Chondrocyte (in vitro differentiated cells): ENCODE data around the gene TRA2B. TPM values are rescaled to one million over a fixed set of nuclear protein-coding genes. Genes with fewer than 3 reads are reported as not detected.
"Not testable (repeated sequence)": the region's sequence is repeated elsewhere in the genome, so short reads cannot be mapped to it uniquely, and the experiment has no call there.

Experiments used
- DNase-seq: peaks from one replicate; pipeline ENCODE4 v3.0.0; 2021; ENCODE audit warnings: mixed read lengths, low spot score
- H3K27ac Mint-ChIP-seq: one replicate; pipeline ENCODE4 v1.8.0; 2021; ENCODE audit warnings: mild to moderate bottlenecking, moderate library complexity, mixed read lengths; ENCODE audit not compliant: unreplicated experiment
- H3K27me3 Mint-ChIP-seq: 2 replicates; pipeline ENCODE4 v1.8.0; 2021; ENCODE audit warnings: low read depth, mixed read lengths
- H3K36me3 Mint-ChIP-seq: 2 replicates; pipeline ENCODE4 v1.8.0; 2021; ENCODE audit warnings: low read depth, mixed read lengths
- H3K4me1 Mint-ChIP-seq: 2 replicates; pipeline ENCODE4 v1.8.0; 2021; ENCODE audit warnings: low read depth, mild to moderate bottlenecking, mixed read lengths
- H3K4me3 Mint-ChIP-seq: one replicate; pipeline ENCODE4 v1.8.0; 2021; ENCODE audit warnings: mild to moderate bottlenecking, moderate library complexity, mixed read lengths; ENCODE audit not compliant: unreplicated experiment
- H3K9me3 Mint-ChIP-seq: 2 replicates; pipeline ENCODE4 v1.8.0; 2021; ENCODE audit warnings: low read depth, mixed read lengths
- total RNA-seq: library from RNA; stranded (reverse); gene quantifications from 3 replicates; pipeline ENCODE4 v1.2.1, GENCODE V29; 2021
- TF ChIP-seq, protein P1 (sequence below): fragments of 200-600 bp; sonication (generic); IDR thresholded peaks from 2 replicates; pipeline ENCODE4 v1.5.0; 2021; ENCODE audit warnings: antibody characterized with exemption, mild to moderate bottlenecking, moderate library complexity

TRA2B gene
- total RNA-seq, 1 donor from 2014 or later = 85.8 TPM

- no peaks in the 10 kb centered on the region for H3K27me3 Mint-ChIP-seq
- H3K27ac Mint-ChIP-seq = peak overlapping the region; percentile 12
- H3K4me3 Mint-ChIP-seq = no peak overlapping the region
- DNase-seq = no peak
- H3K9me3 Mint-ChIP-seq = no peaks in the 10 kb centered on the region
- H3K36me3 Mint-ChIP-seq = peaks cover 35% of the 10 kb centered on the region
- TF ChIP-seq, protein P1, sequence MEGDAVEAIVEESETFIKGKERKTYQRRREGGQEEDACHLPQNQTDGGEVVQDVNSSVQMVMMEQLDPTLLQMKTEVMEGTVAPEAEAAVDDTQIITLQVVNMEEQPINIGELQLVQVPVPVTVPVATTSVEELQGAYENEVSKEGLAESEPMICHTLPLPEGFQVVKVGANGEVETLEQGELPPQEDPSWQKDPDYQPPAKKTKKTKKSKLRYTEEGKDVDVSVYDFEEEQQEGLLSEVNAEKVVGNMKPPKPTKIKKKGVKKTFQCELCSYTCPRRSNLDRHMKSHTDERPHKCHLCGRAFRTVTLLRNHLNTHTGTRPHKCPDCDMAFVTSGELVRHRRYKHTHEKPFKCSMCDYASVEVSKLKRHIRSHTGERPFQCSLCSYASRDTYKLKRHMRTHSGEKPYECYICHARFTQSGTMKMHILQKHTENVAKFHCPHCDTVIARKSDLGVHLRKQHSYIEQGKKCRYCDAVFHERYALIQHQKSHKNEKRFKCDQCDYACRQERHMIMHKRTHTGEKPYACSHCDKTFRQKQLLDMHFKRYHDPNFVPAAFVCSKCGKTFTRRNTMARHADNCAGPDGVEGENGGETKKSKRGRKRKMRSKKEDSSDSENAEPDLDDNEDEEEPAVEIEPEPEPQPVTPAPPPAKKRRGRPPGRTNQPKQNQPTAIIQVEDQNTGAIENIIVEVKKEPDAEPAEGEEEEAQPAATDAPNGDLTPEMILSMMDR = no peak
- H3K4me1 Mint-ChIP-seq = peaks cover 20% of the 10 kb centered on the region
These were observed 21.6 kb downstream of the TRA2B start for GRCh38 chr3:185916042-185916833.

DNA sequence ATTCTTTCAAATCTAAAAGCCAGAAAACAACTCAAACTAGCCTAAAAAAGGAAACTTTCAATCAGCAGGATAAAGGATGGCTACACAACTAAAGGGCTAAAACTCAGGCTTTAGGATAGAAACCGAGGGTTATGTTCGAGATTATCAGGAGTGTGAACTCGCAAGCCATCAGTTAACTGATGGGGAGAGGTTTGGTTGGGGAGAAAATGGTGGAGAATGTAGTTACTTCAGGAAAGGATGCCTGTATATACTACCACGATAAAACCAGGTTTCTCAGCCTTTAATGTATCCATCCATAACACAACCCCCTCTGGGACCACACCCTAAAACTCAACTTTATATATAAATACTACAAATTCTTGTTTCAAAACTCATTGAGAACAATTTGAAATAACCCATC, 22.2 kb downstream of the TRA2B start:
- Mint-ChIP-seq H3K36me3 (peaks cover 32% of the 10 kb centered on the region), H3K4me3 (no peak overlapping the region), H3K27me3 (no peaks in the 10 kb centered on the region), H3K9me3 (no peaks in the 10 kb centered on the region), H3K4me1 (peaks cover 20% of the 10 kb centered on the region), H3K27ac (peak overlapping the region; percentile 60)
- no peak for DNase-seq
- TF ChIP-seq, protein P1 = no peak

DNA sequence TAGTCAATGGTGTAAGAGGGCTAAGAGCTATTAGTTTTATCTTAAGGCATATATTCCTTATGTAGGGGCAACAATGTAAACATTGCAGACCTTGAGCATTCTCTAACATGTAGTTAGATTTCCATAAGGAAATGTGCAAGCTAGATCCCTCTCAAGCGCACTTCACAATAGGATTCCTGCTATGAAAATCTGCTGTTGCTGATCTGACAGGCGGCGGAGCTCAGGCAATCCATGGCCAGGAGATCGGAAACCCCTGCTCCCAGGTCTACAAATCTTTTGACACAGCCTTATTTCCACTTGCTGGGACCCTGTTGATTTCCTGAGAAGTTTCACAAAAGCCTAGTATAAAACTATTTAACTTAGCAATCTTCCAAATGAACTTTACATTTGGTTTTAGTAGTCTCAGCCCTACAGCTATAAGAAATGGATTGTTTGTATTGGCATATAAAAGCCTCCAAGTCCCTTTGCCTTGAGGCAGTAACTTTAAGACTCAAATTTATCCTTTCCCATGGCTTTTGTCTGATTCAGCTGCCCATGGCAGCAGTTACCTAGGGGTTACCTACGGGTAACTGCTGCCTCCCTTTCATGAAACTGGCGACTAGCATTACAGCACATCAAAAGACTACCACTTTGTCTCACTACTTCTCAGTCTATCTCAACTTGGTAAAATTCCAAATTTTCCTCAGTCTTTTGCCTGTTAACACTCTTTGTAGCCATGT, 22.7 kb downstream of the TRA2B start:
- peak overlapping the region; percentile 60 for H3K27ac Mint-ChIP-seq

DNA sequence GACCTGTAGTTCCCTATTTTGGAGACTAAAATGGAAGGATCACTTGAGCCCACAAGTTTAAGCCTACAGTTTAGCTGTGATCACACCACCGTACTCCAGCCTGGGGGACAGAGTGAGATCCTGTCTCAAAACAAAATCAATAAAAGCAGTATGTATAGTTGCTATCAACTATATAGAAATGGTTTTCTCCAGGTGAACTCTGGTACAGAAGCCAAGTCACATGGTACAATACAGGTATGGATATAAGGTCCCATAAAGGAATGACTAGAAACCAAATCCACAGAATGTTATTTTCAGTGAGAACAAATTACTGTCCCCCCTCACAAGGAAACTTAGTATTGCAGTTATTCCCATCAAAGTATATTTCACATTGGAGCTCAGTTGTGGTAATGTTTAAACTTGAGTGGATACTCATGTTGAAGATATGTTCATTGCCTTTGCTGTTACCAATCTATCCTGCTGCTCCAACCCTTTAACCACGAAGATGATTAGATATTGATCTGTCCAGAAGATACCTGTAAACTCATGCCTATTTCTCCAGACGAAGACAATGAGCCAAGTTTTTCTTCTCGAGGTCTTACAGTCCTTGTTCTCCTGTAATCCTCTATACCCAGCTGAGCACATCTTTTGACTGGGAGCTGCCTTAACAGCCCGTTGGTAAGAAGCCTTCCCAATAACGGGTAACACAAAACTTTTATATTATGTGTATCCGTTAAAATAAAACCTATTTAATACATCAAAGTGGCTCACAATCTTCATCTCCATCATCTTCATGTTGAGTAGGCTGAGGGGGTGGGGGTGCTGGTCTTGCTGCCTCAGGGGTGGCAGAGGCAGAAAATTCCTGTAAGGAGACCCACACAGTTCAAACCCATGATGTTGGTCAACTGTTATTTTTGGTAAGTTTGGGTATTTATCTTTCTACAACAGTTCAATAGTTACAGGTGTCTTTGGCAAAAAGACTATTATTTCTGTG, 24.6 kb downstream of the TRA2B start:
- Mint-ChIP-seq H3K36me3 (peaks cover 19% of the 10 kb centered on the region), H3K4me1 (peaks cover 20% of the 10 kb centered on the region), H3K27me3 (no peaks in the 10 kb centered on the region), H3K27ac (no peak overlapping the region), H3K4me3 (no peak overlapping the region), H3K9me3 (no peaks in the 10 kb centered on the region)
- TF ChIP-seq, protein P1 = no peak
- DNase-seq = no peak

More for the DNA sequence above, 22.7 kb downstream of the TRA2B start:
- no peaks in the 10 kb centered on the region for H3K9me3 Mint-ChIP-seq
- peaks cover 32% of the 10 kb centered on the region for H3K36me3 Mint-ChIP-seq
- H3K27me3 Mint-ChIP-seq = no peaks in the 10 kb centered on the region
- TF ChIP-seq, protein P1 = no peak
- peaks cover 20% of the 10 kb centered on the region for H3K4me1 Mint-ChIP-seq
- no peak overlapping the region for H3K4me3 Mint-ChIP-seq
- no peak for DNase-seq

DNA sequence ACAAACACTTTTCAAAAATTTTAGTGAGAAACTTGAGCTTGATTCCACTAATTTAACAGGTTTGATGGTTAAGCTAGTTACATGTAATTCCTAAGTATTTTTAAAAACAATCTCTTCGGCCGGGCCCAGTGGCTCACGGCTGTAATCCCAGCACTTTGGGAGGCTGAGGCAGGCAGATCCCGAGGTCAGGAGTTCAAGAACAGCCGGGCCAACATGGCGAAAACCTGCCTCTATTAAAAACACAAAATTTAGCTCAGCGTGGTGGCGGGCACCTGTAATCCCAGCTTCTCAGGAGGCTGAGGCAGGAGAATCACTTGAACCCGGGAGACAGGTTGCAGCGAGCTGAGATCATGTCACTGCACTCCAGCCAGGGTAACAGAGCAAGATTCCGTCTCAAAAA, 25.3 kb downstream of the TRA2B start:
- H3K9me3 Mint-ChIP-seq = no peaks in the 10 kb centered on the region
- DNase-seq = no peak
- no peak overlapping the region for H3K27ac Mint-ChIP-seq
- H3K4me3 Mint-ChIP-seq = no peak overlapping the region
- TF ChIP-seq, protein P1 = no peak
- peaks cover 19% of the 10 kb centered on the region for H3K36me3 Mint-ChIP-seq
- no peaks in the 10 kb centered on the region for H3K27me3 Mint-ChIP-seq
- peaks cover 20% of the 10 kb centered on the region for H3K4me1 Mint-ChIP-seq

- peaks cover 13% of the 10 kb centered on the region for H3K36me3 Mint-ChIP-seq
- not testable (repeated sequence) for DNase-seq, H3K27ac Mint-ChIP-seq, H3K9me3 Mint-ChIP-seq, H3K4me3 Mint-ChIP-seq, H3K27me3 Mint-ChIP-seq
- H3K4me1 Mint-ChIP-seq = peaks cover 17% of the 10 kb centered on the region
These were observed 26.8 kb downstream of the TRA2B start for GRCh38 chr3:185911076-185911448.

- H3K27me3 Mint-ChIP-seq, H3K4me3 Mint-ChIP-seq, DNase-seq, H3K9me3 Mint-ChIP-seq: not testable (repeated sequence)
- peak overlapping the region; percentile 3 for H3K27ac Mint-ChIP-seq
- peaks cover 13% of the 10 kb centered on the region for H3K36me3 Mint-ChIP-seq
- H3K4me1 Mint-ChIP-seq = peaks cover 11% of the 10 kb centered on the region
These were observed 27.3 kb downstream of the TRA2B start for GRCh38 chr3:185910322-185911075.
